Measurements from ENCODE around the gene TMEM191C.
"Not testable (repeated sequence)": the region's sequence is repeated elsewhere in the genome, so short reads cannot be mapped to it uniquely, and the experiment has no call there.

DNA sequence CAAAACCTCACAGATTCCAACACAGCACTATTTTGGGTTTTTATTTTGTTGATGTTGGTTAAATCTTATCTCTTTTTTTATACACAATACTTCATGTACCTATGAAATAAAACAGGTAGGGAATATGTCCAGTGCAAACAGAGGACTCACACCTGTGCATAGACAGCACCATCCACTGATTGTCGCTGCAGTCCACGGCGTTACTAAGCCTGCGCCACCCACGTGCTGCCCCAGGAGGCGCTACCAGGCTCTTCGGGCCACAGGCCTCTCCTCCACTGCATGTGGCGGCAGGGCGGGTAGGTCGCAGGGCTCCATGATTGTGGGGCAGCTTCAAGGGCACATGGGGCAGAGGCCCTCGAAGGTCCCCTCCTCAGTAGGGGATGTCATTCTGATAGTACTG, 5.8 kb downstream of the TMEM191C start:
- TF ChIP-seq, protein P1, sequence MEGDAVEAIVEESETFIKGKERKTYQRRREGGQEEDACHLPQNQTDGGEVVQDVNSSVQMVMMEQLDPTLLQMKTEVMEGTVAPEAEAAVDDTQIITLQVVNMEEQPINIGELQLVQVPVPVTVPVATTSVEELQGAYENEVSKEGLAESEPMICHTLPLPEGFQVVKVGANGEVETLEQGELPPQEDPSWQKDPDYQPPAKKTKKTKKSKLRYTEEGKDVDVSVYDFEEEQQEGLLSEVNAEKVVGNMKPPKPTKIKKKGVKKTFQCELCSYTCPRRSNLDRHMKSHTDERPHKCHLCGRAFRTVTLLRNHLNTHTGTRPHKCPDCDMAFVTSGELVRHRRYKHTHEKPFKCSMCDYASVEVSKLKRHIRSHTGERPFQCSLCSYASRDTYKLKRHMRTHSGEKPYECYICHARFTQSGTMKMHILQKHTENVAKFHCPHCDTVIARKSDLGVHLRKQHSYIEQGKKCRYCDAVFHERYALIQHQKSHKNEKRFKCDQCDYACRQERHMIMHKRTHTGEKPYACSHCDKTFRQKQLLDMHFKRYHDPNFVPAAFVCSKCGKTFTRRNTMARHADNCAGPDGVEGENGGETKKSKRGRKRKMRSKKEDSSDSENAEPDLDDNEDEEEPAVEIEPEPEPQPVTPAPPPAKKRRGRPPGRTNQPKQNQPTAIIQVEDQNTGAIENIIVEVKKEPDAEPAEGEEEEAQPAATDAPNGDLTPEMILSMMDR (conservative IDR thresholded peaks at IDR 0.05; ENCODE audit: low read depth, low read length), result not testable (repeated sequence)
- TF ChIP-seq EZH2 (IDR thresholded peaks at IDR 0.05; ENCODE audit: borderline replicate concordance, low read depth, low read length, poor library complexity, severe bottlenecking), result not testable (repeated sequence)

All from A673 (cell line).